Activated naive CD4-positive, alpha-beta T cell treated with anti-CD3 and anti-CD28 coated beads, Interleukin-2, amount 50 U/mL, for 16 hours (primary cell): ENCODE results near the gene APOD.
"Not testable (repeated sequence)": the region's sequence is repeated elsewhere in the genome, so short reads cannot be mapped to it uniquely, and the experiment has no call there.

ENCODE experiments used
- DNase-seq: peaks from one replicate; pipeline ENCODE4 v3.0.0-alpha.2; 2020

Gene APOD

GRCh38 chr3:195617784-195618659 lies 34.3 kb upstream of the APOD start:
- not testable (repeated sequence) for DNase-seq

DNA sequence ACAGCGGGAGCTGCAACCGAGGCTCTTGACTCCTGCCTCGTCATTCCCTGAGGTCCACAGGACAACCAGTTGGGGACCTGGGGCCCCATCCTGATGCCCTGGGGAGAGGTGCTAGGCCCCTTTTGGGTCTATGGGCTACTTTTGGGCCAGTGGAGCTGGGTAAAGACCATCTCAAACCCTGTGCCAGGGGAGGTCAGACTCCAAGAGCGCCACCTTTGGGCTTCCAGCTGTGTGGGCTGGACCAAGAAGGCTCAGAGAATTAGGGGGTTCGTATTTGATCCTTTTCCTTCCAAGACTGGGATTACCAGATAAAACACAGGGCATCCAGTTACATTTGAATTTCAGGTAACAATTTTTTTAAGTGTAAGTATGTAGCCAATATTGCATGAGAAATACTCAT lies 33.4 kb upstream of the APOD start:
- not testable (repeated sequence) for DNase-seq

GRCh38 chr3:195616681-195617080 lies 32.9 kb upstream of the APOD start:
- no peak for DNase-seq

- not testable (repeated sequence) for DNase-seq
Measured at GRCh38 chr3:195615952-195616537, 32.3 kb upstream of the APOD start.

DNA sequence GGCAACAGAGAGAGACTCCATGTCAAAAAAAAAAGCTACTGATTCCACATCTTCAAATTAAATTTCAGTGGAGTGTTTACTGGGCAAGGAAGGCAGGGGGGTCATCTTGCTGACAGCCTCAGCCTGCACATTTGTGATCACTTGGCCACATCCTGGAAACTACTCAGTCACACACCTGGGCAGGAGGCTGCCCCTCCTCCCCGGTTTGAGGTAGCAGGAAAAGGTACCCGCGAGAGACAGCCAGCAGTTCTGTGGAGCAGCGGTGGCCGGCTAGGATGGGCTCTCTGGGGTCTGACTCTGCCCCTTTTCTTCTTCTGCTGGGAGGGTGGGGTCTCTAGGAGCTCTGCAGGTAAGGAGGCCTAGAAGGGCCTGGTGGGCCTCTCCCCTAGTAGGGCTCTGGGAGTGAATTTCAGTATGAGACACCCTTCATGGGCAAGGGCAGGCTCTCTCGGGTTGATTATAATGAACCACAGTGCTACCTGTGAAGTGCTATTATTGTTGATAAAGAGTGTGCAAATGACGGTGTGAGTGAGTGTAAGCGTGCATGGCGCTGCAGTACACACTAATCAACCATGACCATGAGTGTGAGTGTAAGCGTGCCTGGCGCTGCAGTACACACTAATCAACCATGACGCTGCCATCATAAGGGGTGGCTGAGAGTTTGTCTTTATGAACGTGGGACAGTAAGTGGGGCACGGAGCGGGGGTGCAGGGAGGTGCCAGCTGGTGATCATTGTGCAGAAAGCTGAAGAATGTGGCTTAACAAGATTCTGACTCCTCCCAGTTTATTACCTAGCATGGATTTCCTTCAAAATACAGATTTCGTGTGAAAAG lies 31.1 kb upstream of the APOD start:
- not testable (repeated sequence) for DNase-seq

- DNase-seq, result no peak
Measured at GRCh38 chr3:195613468-195614069, 29.8 kb upstream of the APOD start.

DNA sequence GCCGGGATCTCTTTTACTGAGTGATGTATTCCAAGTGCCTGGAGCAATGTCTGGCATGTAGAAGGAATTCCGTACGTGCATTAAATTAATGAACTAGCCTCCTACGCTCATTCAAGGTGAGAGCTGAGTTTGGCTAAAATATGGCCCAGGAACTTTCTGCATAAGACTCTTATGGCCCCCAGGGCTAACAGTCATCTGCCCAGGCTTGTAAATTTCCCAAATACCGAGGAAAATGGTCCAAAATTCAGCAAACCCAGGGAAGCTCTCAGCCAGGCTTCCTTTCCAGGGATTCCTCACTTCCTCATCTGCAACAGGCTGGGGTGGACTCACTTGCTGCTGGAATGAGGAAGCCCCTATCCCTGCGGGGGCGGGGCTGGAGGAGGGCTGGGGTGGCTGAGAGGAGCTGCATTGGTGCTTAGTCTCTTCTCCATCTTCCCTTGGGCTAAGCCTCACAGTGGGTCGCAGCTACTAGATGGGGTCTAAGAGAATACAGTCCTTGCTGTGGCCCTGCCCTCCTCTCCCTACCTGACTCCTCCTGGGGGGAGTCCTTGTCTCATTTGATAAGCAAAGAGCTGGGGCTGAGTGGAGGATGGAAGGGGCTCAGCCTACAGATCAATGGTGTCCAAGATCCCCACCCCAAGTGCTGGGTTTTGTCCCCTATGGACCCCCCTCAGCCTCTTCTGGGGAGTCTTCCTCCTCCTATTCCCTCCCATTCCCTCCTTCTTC lies 28.5 kb upstream of the APOD start:
- no peak for DNase-seq

GRCh38 chr3:195609229-195609628 lies 25.5 kb upstream of the APOD start:
- no peak for DNase-seq

DNA sequence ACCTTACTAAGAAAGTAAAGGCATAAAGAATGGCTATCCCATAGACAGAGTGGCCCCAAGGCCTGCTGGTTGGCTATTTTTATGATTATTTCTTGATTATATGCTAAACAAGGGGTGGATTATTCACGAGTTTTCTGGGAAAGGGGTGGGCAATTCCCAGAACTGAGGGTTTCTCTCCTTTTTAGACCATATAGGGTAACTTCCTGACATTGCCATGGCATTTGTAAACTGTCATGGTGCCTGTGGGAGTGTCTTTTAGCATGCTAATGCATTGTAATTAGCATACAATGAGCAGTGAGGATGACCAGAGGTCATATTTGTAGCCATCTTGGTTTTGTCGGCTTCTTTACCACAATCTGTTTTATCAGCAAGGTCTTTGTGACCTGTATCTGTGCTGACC lies 18.0 kb upstream of the APOD start:
- DNase-seq, result not testable (repeated sequence)

DNA sequence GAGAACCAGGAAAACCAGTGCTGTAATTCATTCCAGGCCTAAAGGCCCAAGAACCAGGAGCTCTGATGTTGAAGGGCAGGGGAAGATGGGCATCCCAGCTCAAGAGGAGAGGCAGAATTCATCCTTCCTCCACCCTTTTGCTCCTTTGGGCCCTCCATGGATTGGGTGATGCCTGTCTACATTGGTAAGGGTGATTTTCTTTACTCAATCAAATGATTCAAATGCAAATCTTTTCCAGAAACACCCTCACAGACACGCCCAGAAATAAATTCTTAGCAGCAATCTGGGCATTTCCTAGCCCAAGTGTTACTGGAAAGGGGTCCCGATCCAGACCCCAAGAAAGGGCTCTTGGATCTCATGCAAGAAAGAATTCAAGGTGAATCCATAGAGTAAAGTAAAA lies 17.6 kb upstream of the APOD start:
- no peak for DNase-seq

GRCh38 chr3:195599926-195600325 lies 16.2 kb upstream of the APOD start:
- DNase-seq, result not testable (repeated sequence)

DNA sequence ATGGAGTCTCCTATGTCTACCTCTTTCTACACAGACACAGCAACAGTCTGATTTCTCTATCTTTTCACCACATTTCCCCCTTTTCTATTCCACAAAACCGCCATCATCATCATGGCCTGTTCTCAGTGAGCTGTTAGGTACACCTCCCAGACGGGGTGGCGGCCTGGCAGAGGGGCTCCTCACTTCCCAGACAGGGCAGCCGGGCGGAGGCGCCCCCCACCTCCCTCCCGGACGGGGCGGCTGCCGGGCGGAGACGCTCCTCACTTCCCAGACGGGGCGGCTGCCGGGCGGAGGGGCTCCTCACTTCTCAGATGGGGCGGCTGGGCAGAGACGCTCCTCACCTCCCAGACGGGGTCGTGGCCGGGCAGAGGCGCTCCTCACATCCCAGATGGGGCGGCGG lies 15.8 kb upstream of the APOD start:
- not testable (repeated sequence) for DNase-seq

DNA sequence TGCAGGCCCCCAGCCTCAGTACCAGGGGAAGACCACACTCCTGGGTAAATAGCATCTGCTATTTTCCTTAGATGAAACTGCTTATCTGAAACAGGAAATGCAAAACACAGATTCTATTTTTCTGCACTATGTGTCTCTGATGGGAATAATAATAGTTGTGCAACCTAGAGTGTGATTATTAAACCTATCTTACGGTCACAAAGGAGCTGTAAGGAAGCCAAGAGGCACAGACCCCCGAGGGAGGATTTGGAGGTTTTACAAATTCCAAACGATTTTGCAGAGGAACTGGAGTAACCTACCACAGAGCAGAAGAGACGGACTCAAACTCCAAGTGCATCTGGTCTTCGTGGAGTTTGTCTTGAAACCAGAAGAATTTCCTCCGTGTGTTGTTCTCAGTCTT lies 14.1 kb upstream of the APOD start:
- no peak for DNase-seq

- DNase-seq, result no peak
Measured at GRCh38 chr3:195597229-195597628, 13.5 kb upstream of the APOD start.

DNA sequence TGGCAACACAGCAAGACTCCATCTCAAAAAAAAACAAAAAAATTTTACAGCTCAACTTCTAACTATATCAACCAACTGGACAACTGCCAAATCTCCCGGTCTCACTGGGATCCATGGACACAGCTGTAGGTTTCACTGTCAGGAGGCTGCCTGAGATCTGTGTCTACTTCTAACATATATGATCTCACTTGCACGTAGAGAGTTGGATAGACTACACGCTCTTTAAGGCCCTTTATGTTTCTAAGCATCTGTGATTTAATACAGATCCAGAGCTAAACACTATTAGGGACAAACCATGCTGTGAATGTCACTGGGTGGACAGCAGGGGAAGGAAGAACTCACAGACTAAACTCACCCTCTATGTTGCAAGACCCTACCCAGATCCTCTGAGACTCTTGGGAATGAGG lies 13.0 kb upstream of the APOD start:
- no peak for DNase-seq

DNA sequence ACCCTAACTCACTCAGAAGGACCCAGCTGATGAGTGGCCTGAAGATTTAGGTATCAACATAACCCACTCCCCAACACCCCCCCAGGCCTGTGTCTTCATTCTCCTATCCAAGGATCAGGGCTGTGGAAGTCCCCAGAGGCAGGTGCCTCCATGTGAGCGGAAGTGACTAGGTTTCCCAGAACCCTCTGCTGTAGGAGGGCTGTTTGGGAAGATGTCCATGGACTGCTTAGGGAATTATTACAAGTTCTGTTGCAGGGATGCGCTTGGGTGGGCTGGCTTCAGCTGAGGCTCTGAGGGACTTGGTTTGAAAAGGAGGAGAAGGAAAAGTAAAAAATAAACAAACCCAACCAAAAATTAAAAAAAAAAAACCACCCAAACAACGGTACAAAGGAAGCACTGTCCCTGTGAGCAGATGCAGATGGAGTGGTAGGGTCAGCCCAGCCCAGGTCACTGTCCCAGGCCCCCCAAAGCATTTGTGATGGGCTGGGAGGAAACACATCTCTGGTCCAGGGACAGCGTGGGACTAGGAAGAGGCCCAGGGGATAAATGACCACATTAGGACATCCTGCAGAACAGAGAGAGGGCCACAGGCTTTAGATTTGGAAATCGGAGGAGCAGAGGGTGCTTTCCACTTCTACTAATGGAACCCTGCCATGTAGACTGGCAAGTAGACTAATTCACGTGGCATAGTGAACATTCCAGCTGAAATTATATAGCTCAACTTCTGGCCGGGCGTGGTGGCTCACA lies 12.2 kb upstream of the APOD start:
- DNase-seq, result no peak

DNA sequence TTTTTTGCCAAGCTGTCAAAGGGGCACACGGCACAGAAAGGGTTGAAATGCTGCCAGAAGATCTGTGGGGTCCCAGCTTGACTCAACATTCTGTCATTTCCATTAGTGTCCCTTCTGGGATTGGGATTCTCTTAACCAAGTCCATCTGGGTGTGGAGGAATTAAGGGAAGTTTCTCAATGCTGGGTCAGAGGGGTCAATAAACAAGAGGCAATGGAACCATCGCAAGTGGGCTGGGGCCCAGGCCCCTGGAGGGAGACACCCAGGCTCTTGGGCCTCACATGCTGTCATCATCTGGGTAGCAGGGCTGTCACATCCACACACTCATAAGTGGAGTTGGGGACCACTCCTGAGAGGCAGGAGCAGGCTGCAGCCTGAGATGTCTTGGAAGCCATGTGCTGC lies 8.1 kb upstream of the APOD start:
- DNase-seq, result no peak

- no peak for DNase-seq
Measured at GRCh38 chr3:195591220-195591619, 7.5 kb upstream of the APOD start.

DNA sequence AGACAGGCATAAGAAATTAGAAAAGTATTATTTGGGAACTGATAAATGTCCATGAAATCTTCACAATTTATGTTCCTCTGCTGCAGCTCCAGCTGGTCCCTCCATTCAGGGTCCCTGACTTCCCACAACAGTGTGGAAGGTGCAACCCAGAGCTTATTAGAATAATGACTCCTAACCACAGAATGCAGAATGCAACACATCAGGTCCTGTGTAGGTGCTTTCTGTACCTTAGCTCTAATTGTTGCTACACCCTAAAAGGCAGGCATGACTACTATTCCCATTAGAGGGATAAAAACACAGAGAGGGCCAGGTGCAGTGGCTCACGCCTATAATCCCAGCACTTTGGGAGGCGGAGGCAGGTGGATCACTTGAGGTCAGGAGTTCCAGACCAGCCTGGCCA lies 6.6 kb upstream of the APOD start:
- not testable (repeated sequence) for DNase-seq

DNA sequence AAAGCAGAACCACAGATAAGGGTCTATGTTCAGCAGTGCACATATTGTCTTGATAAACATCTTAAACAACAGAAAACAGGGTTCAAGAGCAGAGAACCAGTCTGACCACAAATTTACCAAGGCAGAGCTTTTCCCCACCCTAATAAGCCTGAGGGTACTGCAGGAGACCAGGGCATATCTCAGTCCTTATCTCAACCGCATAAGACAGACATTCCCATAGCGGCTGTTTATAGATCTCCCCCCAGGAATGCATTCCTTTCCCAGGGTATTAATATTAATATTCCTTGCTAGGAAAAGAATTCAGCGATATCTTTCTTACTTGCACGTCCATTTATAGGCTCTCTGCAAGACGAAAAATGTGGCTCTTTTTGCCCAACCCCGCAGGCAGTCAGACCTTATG lies 6.1 kb upstream of the APOD start:
- not testable (repeated sequence) for DNase-seq

DNA sequence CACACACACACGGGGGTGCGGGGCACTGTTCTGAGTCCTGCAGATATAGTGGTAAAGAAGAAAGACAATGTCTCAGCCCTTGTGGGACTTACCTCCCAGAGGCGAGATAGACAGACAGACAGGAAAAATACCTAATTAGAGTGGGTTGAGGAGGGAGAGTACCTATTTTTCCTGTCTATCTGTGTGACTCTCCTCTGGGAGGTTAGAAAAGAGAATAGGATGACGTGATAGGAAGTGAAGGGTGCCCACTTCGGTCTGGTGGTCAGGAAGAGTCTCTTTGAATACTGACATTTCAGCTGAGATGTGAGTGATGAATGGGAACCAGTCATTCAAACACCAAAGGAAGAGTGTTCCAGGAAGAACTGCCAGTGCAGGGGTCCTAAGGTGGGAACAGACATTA lies 4.1 kb upstream of the APOD start:
- no peak for DNase-seq

GRCh38 chr3:195587406-195587805 lies 3.7 kb upstream of the APOD start:
- no peak for DNase-seq
